ENCODE measurements around the gene PTX4. TPM values are rescaled to one million over a fixed set of nuclear protein-coding genes. Genes with fewer than 3 reads are reported as not detected.
"Not testable (repeated sequence)": the region's sequence is repeated elsewhere in the genome, so short reads cannot be mapped to it uniquely, and the experiment has no call there.

The PTX4 gene
- polyA plus RNA-seq, 5 donors, result 0.15 to 0.18 TPM; not detected in 3

DNA sequence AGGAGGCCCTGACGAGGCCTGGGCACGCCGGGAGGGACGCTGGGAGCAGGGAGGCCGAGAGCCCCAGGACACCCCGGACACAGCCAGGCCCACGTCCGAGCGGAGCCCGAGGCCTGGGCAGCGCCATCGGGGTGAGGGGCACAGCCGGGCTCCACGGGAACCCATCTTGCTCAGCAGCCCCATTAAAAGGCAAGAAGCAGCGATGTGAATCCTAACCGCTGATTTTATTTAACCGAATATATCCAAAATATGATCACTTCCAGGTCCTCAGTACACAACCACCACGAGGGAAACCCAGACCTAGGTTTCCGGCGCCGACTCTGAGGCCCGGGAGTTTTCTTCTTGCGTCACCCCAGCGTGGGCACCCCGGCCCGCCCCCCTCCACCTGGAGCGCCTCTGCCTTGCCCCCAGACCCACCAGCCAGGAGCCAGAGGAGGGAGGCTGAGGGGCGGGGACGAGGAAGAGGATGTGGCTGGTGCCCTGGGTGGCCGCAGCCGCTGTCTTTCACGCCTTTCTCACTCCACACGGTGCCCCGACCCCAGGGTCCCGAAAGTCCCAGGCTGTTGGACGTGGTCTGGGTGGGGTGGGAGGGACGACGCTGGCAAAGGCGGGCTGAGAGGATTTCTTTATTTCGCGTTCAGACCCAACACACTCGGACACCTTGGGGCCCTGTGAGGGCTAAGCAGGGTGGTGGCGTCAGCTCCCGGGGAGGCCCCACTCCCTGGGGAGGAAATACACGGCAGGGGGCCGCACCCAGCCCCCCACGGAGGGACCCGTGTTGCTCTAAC is 43.8 kb downstream of the PTX4 start:
- no peak for DNase-seq

DNA sequence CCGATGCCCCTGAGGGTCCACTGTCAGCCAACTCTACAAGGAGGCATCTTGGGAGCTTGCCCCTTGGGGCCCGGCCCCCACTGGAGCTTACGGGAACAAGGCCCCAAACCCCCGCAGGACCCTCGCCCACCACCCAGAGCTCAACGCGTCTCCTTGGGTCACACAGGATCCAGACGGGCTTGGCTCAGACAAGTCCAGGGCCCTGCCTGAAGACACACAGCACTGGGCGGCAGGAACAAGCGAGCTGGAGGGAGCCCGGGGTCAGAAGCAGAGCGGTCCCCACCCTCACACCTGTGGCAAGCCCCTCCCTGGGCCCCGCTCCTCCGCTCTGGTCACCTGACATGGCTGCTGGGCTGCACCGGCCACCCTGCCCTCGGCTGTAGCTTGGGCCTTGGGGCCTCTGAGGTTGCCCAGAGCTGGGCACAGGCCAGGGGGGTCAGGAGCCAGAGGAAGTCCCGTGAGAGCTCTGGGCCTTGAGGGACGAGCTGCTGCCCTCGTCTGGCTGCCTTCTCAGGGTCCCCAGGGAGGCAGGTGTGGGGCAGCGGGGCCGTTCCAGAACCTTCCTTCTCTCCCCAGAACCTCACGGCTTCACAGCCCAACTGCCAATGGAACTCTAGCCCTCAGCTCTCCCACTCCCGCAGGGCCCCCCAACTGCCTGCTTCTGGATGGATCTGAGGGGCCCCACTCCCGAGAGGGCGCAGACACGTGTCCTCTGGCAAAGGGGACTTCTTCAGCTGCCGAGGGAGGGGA is 44.6 kb downstream of the PTX4 start, which contains the start of gene CCDC154:
Gene CCDC154 (minus strand): TSS at position 577 of the 750 bp plus-strand sequence. CDS start 234 bp downstream, at position 343.
- no peak for DNase-seq

DNA sequence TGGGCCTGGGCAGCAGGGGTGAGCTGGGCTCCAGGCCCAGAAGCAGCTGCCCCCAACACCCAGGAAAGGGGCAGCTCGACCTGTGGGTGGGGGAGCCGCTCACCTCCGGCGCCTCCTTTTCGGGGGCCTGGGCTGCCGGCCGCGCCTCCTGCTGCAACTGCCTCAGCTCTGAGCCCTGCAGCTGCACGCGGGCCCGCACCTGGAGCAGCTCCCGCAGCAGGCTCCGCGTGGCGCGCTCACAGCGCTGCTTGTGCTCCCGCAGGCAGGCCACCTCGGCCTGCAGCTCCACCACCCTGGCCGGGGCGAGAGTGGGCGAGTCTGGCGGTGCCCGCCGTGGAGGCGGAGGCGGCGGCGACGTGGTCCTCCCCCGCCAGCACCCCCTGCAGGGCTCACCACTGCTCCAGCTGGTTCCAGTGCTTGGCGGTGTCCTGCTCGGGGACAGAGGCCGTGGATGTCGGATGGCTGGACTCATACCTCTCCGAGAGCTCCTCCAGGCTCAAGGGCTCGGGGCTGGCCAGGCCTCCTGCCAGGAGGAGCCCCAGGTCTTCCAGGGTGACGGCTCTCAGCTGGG is 45.3 kb downstream of the PTX4 start:
- no peak for DNase-seq

DNA sequence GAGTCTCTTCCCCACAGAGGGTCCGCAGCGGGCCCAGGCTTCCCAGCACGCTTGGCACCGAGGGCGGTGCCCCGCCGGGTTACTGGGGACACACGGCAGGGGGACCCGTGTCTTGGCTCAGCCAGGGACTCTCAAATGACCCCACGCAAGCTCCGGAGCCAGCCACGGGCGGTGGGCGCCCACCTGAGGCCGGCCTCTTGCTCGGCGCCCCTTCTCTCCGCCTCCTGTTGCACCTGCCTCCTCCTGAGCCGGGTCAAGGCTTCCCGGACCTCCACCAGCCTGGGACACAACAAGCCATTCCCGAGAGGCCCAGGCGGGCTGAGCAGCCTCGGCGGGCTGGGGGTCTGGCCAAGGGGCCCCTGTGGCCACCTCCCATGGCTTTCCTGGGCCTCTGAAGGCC is 46.0 kb downstream of the PTX4 start:
- DNase-seq, result no peak

DNA sequence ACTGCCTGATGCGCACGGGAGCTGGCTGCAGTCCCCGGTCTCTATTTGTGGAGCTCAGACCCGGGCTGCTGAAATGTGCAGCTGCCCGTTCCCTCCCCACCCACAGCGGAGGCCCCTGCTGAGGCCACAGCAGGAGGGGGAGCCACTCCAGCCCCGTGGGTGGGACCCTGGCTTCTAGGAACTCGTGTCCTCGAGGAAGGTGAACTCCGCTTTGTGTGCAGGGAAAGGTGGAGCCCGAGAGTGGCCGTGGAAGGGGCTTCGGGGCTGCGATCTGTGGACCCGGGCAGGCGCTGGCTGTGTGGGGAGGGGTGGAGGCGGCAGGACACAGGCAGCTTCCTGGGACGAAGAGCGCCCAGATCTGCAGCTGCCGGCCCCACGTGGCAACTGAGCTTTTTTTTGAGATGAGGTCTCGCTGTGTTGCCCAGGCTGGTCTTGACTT is 47.3 kb downstream of the PTX4 start:
- no peak for DNase-seq

DNA sequence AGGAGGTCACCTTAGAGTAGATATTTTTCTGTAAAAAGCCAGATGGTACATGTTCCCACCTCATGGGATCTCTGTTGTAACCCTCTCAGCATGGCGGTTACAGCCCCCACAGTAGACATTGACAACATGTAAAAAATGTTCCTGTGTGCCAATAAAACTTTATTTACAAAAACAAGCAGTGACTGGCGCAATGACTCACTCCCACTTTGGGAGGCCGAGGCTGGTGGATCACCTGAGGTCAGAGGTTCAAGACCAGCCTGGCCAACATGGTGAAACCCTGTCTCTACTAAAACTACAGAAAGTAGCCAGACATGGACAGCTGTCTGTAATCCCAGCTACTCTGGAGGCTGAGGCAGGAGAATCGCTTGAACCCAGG is 49.1 kb downstream of the PTX4 start:
- not testable (repeated sequence) for DNase-seq

DNA sequence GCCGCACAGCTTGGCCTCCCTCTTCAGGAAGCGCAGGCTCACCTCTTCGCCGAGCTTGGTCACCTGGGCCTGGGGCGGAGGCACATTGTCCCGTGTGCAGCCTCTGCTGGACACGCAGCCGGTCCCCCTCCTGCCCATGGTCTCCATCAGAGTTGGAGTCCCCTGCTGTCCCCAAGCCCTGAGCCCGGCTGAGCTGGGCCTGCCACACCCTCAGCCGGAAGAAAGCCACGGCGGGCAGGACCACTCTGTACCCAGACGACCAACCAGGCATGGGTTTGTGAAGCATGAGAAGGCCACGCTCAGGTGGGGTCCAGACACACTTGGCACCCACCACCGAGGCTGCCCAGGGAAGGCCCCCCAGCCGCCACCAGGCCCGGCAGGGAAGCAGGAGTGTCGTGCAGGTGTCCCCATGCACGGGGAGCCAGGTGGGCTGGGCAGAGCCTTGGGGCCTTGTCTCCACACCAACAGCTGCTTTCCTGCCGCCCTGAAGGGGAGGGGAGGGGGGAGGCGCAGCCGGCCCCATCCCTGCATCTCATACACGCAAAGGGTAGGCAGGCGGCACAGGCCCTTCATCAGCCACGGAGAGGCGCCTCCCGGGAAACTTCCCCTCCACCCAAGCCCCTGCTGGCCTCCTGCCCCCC is 49.6 kb downstream of the PTX4 start:
- no peak for DNase-seq

DNA sequence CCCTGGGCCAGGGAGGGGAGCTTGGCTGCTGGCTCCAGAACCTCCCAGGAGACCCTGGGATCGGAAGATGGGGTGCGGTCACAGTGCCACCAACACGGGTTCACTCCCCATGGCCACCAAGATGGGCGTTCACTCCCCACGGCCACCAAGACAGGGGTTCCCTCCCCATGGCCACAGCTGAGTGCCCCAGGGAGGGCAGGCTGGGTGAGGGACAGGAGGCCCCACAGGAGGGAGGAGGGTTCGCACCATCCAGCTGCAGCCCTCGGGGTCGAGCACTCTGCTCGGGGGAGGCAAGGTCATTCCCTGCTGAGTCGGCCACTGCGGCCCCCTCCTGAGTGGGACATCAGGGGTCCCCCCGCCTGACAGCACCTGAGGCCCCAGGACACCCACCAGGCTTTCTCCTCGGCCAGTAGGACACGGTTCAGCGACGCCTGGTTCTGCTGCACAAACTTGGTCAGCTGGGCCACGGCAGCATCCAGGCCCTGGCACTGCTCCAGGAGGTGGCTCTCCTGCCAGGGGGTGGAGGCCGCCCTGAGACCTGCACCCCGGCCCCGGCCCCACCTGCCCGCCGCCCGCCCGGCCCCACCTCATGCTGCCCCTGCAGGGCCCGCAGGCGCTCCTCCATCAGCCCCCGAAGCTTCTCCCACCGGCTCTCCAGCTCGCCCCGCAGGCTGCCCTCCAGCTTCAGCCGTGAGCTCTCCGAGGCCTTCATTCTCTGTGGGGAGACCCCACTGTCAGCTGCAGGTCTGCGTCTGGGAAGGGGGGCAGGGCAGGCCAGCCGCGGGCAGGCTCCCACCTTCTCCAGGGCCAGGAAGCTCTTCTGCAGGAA is 50.3 kb downstream of the PTX4 start:
- no peak for DNase-seq

DNA sequence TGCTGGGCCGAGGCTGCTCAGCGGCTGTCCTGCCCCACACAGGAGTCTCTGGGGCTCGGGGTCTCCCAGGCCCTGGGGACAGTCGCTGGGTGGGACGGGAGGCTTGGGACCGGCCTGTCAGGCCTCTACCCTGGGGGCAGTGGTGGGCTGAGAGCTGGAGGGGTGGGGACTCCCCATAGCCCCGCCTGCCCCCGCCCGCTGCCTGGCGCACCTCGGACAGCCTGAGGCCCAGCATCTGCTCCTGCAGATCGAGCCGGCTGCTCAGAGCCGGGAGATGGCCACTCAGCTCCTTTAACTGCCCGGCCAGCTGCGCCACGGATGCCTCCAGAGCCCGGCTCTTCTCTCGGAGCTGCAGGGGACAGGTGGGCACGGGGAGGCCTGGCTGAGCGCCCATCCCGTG is 51.1 kb downstream of the PTX4 start:
- no peak for DNase-seq

DNA sequence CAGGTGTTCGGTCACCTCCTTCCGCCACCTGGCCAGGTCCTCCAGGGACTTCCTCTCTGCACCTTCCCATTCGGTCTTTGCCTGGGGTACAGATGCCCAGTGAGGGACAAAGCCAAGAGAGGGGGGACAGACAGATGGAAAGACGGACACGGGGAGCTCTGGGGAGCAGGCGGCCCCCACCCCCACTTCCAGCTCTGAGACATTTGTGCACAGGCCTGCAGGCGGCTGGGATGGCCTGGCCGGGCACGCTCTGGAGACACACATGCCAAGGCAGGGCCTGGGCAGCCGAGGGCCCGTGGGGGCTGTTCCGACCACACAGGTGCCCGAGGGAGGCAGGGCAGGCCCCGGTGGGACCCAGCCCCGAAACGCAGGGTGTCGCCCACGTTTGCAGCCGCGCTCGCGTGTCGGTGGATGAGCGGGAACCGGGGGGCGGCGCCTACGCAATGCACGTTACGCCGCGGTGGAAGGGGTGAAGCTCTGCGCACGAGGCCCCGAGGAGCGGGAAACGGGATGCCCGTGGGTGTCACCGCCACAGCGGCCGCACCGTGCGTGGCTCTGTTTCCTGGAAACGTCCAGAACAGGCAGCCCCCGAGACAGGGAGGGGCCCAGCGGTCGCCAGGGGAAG is 51.9 kb downstream of the PTX4 start:
- DNase-seq, result no peak

DNA sequence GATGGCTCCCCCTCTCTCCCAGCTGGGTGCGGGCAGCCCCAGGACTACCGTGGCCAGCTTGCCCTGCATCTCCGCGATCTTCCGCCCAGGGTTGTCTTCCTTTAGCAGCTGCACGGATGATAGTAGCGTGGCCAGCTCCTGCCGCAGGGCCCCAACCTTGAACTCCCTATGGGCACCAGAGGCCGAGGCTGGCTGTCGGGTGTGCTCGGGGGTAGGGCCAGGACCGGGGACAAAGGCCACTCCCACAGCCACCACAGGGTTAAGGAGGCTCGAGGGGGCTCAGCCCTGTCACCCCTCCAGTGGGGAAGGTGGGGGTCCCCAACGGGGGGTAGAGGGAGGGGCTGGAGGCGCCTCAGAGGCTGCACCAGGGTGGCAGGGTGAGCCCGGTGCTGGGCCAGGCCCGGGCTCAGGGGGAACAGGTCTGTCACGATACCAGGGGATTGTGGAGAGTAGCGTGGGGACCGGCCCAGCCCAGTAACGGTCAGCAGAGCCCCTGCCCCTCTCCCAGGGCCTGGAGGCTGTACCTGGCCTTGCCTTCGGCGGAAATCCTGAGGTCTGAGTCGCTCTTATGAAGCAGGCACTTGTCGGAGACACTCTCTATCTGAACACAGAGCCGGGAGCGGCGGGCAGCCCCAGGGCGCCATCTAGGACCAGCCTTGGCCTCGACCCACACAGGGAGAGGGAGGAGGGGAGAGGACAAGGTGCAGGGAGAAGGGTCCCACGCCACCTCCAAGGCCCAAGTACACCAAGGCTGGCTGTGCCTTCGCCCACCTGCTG is 52.6 kb downstream of the PTX4 start:
- no peak for DNase-seq

Other genes with a start within 250 kb of the PTX4 start
- under 1 TPM in 1 of 5 donors, not detected in 4; 0.27 TPM for gene TPSAB1, start 248.2 kb downstream of the PTX4 start, polyA plus RNA-seq (ENCODE audit: insufficient read depth in 1 of 5, insufficient read length in 5 of 5, low replicate concordance in 1 of 5)
- gene TPSD1, start 232.9 kb downstream of the PTX4 start, polyA plus RNA-seq (ENCODE audit: insufficient read depth in 1 of 5, insufficient read length in 5 of 5, low replicate concordance in 1 of 5), result under 1 TPM in 1 of 5 donors, not detected in 4; 0.15 TPM
- gene UBE2I, start 179.3 kb downstream of the PTX4 start, polyA plus RNA-seq (ENCODE audit: insufficient read depth in 1 of 5, insufficient read length in 5 of 5, low replicate concordance in 1 of 5), result 100 to 1,000 TPM; 148 to 169 (median 160) TPM
- 1 to 10 TPM; 2.2 to 6.9 (median 4.2) TPM for gene BAIAP3, start 155.3 kb downstream of the PTX4 start, polyA plus RNA-seq (ENCODE audit: insufficient read depth in 1 of 5, insufficient read length in 5 of 5, low replicate concordance in 1 of 5)
- gene TSR3, start 137.1 kb downstream of the PTX4 start, polyA plus RNA-seq (ENCODE audit: insufficient read depth in 1 of 5, insufficient read length in 5 of 5, low replicate concordance in 1 of 5), result 10 to 100 TPM; 30.4 to 68.5 (median 42.7) TPM
- 10 to 100 TPM; 28.2 to 56.6 (median 45.1) TPM for gene GNPTG, start 137.0 kb downstream of the PTX4 start, polyA plus RNA-seq (ENCODE audit: insufficient read depth in 1 of 5, insufficient read length in 5 of 5, low replicate concordance in 1 of 5)
- 10 to 100 TPM; 16.5 to 25.1 (median 19.0) TPM for gene UNKL, start 74.2 kb downstream of the PTX4 start, polyA plus RNA-seq (ENCODE audit: insufficient read depth in 1 of 5, insufficient read length in 5 of 5, low replicate concordance in 1 of 5)
- 10 to 100 TPM; 10.7 to 16.2 (median 12.1) TPM for gene UQCC4, start 68.2 kb downstream of the PTX4 start, polyA plus RNA-seq (ENCODE audit: insufficient read depth in 1 of 5, insufficient read length in 5 of 5, low replicate concordance in 1 of 5)
- 1 to 10 TPM in 4 of 5 donors, under 1 TPM in 1; 0.81 to 3.6 (median 3.2) TPM for gene PERCC1, start 57.9 kb downstream of the PTX4 start, polyA plus RNA-seq (ENCODE audit: insufficient read depth in 1 of 5, insufficient read length in 5 of 5, low replicate concordance in 1 of 5)
- 1 to 10 TPM; 4.0 to 10.0 (median 9.4) TPM for gene CCDC154, start 44.4 kb downstream of the PTX4 start, polyA plus RNA-seq (ENCODE audit: insufficient read depth in 1 of 5, insufficient read length in 5 of 5, low replicate concordance in 1 of 5)
- gene CLCN7, start 13.9 kb downstream of the PTX4 start, polyA plus RNA-seq (ENCODE audit: insufficient read depth in 1 of 5, insufficient read length in 5 of 5, low replicate concordance in 1 of 5), result 10 to 100 TPM; 21.5 to 42.1 (median 28.5) TPM
- 10 to 100 TPM; 18.0 to 51.4 (median 35.5) TPM for gene TELO2, start 4.4 kb upstream of the PTX4 start, polyA plus RNA-seq (ENCODE audit: insufficient read depth in 1 of 5, insufficient read length in 5 of 5, low replicate concordance in 1 of 5)
- gene TMEM204, start 44.7 kb upstream of the PTX4 start, polyA plus RNA-seq (ENCODE audit: insufficient read depth in 1 of 5, insufficient read length in 5 of 5, low replicate concordance in 1 of 5), result 10 to 100 TPM; 15.3 to 25.1 (median 17.9) TPM
- gene IFT140, start 123.1 kb upstream of the PTX4 start, polyA plus RNA-seq (ENCODE audit: insufficient read depth in 1 of 5, insufficient read length in 5 of 5, low replicate concordance in 1 of 5), result 10 to 100 TPM; 26.8 to 36.6 (median 28.8) TPM
- gene CRAMP1, start 123.4 kb upstream of the PTX4 start, polyA plus RNA-seq (ENCODE audit: insufficient read depth in 1 of 5, insufficient read length in 5 of 5, low replicate concordance in 1 of 5), result 10 to 100 TPM; 19.7 to 27.7 (median 24.5) TPM
- gene JPT2, start 189.3 kb upstream of the PTX4 start, polyA plus RNA-seq (ENCODE audit: insufficient read depth in 1 of 5, insufficient read length in 5 of 5, low replicate concordance in 1 of 5), result 10 to 100 TPM; 64.2 to 77.3 (median 73.7) TPM
- 10 to 100 TPM; 45.3 to 74.0 (median 61.9) TPM for gene MAPK8IP3, start 217.3 kb upstream of the PTX4 start, polyA plus RNA-seq (ENCODE audit: insufficient read depth in 1 of 5, insufficient read length in 5 of 5, low replicate concordance in 1 of 5)